Suprapubic skin (tissue), 3 donors: ENCODE data around the gene CEP120.

Experiments
- POLR2AphosphoS5 ChIP-seq, 3 donors: sonication (generic); formaldehyde crosslinking; IDR thresholded peaks; one replicate each; pipeline ENCODE4 v1.6.1; 2017; ENCODE audit warnings: antibody characterized with exemption in 3 of 3
- TF ChIP-seq, protein P1 (sequence below), 2 donors: fragments of 200-600 bp in 1 of 2; fragments of 450-650 bp in 1 of 2; sonication (generic) in 1 of 2; IDR thresholded peaks; one replicate each; pipeline ENCODE4 v1.5.1; 2016 to 2019; ENCODE audit warnings: antibody characterized with exemption in 2 of 2, mild to moderate bottlenecking in 1 of 2, moderate library complexity in 1 of 2

DNA sequence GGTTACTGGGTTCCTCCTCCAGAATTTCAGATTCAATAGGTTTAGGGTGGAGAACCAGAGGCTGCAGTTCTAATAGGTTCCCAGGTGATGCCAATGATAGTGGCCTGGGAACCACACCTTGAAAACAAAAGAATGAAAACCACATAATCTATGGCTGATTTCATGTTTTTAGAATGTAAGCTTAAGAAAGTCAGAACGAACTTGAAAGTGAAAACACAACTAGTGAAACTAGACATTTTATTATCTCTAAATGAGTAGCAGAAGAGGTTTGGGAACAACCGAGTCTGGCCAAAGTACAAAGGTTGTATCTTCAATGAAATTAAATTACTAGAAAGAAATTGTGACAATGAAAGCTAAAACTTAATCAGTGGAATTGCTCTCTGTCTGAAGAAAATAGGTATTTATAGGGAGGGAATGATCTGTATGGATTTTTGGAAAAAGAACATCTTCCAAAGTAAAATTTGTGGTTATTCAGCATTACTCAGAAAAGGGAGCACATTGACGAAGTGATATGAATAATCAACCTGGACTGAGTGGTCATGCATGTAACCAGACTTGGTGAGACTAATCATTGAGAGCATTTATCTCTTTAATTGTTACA, 24.9 kb upstream of the CEP120 start:
- TF ChIP-seq, protein P1, sequence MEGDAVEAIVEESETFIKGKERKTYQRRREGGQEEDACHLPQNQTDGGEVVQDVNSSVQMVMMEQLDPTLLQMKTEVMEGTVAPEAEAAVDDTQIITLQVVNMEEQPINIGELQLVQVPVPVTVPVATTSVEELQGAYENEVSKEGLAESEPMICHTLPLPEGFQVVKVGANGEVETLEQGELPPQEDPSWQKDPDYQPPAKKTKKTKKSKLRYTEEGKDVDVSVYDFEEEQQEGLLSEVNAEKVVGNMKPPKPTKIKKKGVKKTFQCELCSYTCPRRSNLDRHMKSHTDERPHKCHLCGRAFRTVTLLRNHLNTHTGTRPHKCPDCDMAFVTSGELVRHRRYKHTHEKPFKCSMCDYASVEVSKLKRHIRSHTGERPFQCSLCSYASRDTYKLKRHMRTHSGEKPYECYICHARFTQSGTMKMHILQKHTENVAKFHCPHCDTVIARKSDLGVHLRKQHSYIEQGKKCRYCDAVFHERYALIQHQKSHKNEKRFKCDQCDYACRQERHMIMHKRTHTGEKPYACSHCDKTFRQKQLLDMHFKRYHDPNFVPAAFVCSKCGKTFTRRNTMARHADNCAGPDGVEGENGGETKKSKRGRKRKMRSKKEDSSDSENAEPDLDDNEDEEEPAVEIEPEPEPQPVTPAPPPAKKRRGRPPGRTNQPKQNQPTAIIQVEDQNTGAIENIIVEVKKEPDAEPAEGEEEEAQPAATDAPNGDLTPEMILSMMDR (IDR thresholded peaks at IDR 0.05), result no peak
- no peak for TF ChIP-seq POLR2AphosphoS5 (IDR thresholded peaks at IDR 0.05)
